GM21360 (cell line): ENCODE measurements around the gene SMIM10L2A.
"Not testable (repeated sequence)": the region's sequence is repeated elsewhere in the genome, so short reads cannot be mapped to it uniquely, and the experiment has no call there.

ENCODE experiments used
- ATAC-seq: cut with Tn5 transposase; IDR thresholded peaks from one replicate; pipeline ENCODE4 v1.9.1; 2021; ENCODE audit warnings: mild to moderate bottlenecking, moderate library complexity; ENCODE audit not compliant: unreplicated experiment

Gene SMIM10L2A

DNA sequence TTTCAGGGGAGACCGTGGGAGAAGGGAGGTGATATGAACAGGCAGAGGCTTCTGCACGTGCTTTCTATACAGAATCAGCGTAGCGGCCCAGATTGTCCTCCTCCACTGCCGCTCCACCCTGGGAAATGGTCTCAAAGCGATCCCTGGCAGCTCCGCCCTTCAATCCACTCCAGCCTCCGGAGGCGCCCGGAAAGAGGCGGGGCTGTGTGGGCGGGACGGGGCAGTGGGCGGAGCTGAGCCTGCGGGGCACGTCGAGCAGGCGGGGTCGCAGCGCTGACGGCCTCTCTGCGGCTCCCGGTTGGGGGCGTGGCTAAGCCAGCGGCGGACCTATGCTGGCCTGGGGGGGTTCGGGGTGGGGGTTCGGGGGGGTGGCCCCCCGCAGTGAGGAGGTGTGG lies 210 bp upstream of the SMIM10L2A start:
- ATAC-seq: peak; percentile 80

DNA sequence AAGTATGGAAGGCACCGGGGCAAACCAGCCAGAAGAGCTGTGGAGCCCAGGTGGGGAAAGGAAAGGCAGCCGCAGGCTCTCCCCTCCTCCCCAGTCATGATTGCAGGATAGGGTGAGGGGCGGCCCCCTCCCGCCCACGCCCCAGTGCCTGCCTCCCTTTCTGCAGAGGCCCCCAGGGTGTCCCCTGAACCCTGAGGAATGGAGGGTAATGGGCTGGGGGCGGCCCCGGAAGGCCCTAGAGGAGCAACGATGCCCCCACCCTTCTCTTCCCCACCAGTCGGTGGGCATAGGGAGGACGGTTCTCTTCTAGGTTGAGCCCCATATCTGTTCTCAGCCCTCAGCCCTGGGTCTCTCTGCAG lies 1.0 kb downstream of the SMIM10L2A start:
- ATAC-seq: not testable (repeated sequence)

- ATAC-seq: not testable (repeated sequence)
Observed at GRCh38 chrX:135423173-135423864, 1.6 kb downstream of the SMIM10L2A start.

DNA sequence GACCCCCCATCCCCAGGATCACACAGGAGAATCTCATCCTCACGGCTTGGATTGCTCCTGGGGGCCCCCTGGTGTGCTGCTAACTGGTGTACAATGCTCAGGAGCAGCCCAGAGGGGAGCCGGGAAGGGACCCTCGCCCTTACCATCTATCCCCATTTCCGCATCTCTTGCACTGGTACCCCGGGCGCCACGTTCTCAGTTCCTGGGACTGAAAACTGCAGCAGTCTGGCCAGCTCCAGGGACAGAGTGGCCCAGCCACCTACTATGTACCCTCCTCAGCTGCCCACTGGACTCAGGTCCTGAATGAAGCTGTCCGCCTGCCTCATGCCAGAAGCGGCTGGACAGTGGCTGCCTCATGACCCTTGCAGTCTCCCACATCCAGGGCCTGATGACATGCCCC lies 2.7 kb downstream of the SMIM10L2A start:
- no peak for ATAC-seq

DNA sequence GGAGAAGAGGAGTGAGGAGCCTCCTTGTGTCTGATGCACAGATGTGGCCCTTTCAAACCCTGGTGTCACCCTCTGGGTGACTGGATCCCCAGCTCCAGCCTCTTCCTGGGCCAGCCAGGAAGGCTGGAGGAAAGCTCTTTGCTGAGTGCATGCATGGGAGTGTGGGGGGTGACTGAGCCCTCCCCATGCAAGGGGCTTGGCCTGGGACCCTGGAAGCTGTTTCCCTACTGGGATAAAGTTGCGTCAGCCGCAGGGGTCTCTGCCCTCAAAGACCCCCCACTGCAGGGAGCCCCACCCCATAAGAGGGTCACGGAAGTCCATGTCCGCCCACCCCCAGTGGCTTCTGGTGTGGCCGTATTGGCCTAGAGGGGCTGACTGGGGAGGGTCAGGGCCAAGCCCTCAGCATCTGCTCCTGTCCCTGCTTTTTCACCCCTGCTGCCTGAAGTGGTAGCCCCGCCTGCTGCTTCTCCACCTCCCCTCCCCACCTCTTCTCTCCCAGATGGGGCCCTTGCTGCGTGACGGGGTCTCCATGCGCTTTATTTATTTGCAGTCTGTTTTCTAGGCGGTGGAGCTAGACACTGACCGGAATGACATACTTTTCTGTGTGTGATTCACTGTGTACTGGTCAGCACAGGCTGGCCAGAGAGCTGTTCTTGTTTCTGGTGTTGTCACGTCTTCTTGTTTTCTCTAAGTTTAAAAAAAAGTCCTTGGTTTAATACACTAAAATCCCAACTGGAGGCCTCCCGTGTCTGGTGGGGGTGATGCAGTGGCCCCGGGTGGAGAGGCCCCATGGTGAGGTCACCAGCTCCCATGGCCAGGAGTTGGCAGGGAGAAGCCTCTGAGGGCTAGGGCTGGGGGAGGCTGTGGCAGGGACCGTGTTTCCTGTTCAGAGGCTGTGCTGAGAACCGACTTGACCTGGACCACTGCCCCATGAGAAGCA lies 3.6 kb downstream of the SMIM10L2A start:
- ATAC-seq: no peak

DNA sequence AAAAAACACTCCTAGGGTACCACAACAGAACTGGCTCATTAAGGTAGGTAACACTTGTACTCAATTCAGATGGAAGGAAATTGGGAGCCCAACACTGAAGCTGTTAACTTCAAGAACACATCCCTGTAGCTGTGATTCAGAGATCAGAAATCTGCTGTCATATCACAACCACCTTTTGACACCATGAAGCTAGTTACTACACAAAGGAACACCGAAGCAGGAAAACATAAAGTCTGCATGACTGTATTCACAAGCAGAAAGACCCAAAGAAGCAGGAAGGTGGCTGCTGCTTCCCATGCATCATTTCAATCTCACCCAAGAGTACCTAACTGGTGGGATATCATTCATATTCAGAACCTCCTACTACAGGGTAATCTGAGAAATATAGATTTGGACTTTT lies 7.7 kb downstream of the SMIM10L2A start:
- no peak for ATAC-seq

DNA sequence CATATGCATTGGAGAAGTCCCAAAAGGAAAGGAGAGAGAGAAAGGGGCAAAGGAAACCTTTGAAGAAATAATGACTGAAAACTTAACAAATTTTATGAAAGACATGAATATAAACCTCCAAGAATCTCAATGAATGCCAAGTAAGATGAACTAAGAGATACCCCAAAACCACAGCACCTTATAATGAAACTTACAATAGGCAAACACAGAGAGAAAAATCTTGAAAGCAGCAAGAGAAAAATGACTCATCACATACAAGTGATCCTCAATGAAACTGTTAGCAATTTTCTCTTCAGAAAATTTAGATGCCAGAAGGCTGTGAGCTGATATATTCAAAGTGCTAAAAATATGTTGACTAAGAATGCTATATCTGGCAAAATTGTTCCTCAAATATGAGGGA lies 10.1 kb downstream of the SMIM10L2A start:
- ATAC-seq: no peak

- no peak for ATAC-seq
Observed at GRCh38 chrX:135432453-135432852, 10.7 kb downstream of the SMIM10L2A start.

DNA sequence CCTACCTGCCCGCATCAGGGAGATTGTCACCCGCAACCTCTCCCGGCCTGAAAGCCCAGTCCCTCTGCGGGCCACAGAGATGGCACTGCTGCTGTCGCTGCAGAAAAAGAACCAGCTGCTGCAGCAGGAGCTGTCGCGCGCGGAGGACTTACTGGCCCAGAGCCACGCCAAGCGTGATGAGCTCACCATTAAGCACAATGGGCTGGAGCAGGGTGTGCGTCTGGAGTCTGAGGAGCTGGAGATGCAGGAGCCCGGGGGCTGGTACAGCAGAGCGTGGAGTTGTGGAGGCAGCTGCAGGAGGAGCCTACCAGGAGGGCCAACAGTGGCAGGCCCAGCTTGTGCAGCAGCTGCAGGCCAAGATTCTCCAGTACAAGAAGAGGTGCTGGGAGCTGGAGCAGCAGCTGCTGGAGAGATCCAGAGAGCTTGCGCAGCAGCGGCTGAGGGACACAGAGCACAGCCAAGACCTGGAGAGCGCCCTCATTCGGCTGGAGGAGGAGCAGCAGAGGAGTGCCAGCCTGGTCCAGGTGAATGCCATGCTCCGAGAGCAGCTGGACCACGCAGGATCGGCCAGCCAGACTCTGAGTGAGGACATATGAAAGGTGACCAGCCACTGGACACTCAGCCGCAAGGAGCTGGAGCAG lies 11.3 kb downstream of the SMIM10L2A start:
- no peak for ATAC-seq

GRCh38 chrX:135433531-135434257 lies 11.9 kb downstream of the SMIM10L2A start:
- ATAC-seq: no peak

DNA sequence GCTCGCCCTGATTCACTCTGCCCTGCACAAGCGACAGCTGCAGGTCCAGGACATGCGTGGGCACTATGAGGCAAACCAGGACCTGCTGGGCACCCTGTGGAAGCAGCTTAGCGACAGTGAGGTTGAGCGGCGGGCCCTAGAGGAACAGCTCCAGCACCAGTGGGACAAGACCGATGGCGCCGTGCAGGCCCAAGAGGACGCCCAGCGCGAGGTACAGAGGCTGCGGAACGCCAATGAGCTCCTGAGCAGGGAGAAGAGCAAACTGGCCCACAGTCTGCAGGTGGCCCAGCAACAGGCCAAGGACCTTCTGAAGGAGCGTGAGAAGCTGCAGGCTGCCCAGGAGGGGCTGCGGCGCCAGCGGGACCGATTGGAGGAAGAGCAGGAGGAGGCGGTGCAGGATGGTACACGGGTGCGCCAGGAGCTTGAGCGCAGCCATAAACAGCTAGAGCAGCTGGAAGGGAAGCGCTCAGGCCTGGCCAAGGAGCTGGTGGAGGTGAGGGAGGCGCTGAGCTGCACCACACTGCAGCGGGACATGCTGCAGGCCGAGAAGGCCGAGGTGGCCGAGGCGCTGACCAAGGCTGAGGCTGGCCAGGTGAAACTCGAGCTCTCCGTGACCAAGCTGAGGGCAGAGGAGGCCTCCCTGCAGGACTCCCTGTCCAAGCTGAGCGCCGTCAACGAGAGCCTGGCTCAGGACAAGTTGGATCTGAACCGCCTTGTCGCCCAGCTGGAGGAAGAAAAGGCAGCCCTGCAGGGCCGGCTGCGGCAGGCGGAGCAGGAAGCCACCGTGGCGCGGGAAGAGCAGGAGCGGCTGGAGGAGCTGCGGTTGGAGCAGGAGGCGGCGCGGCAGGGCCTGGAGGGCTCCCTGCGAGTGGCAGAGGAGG lies 12.8 kb downstream of the SMIM10L2A start:
- no peak for ATAC-seq

GRCh38 chrX:135435139-135435922 lies 13.6 kb downstream of the SMIM10L2A start:
- no peak for ATAC-seq

DNA sequence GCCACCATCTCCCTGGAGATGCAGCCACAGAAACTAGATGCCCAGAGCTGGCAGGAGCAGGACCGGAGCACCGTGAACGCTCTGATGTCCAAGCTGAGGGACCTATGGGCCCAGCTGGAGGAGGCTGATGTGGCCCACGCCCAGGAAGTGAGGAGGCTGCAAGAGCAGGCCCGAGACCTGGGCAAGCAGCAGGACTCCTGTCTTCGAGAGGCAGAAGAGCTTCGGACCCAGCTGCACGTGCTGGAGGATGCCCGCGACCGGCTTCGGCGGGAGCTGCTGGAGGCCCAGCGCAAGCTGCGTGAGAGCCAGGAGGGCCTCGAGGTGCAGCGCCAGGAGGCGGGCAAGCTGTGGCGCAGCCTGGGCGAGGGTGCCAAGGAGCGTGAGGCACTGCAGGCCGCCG lies 14.2 kb downstream of the SMIM10L2A start:
- no peak for ATAC-seq

DNA sequence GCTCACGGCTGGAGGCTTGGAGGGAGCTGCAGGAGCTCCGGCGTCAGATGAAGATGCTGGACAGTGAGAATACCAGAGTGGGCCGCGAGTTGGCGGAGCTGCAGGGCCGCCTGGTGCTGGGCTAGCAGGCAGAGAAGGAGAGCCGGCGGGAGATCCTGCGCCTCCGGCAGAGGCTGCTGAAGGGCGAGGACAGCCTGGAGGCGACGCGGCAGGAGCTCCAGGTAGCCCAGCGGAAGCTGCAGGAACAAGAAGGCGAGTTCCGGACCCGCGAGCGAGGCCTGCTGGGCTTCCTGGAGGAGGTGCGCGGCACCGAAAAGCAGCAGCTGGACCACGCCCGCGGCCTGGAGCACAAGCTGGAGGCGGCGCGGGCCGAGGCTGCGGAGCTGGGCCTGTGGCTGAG lies 14.7 kb downstream of the SMIM10L2A start:
- no peak for ATAC-seq

- no peak for ATAC-seq
Observed at GRCh38 chrX:135436966-135437866, 15.5 kb downstream of the SMIM10L2A start.

DNA sequence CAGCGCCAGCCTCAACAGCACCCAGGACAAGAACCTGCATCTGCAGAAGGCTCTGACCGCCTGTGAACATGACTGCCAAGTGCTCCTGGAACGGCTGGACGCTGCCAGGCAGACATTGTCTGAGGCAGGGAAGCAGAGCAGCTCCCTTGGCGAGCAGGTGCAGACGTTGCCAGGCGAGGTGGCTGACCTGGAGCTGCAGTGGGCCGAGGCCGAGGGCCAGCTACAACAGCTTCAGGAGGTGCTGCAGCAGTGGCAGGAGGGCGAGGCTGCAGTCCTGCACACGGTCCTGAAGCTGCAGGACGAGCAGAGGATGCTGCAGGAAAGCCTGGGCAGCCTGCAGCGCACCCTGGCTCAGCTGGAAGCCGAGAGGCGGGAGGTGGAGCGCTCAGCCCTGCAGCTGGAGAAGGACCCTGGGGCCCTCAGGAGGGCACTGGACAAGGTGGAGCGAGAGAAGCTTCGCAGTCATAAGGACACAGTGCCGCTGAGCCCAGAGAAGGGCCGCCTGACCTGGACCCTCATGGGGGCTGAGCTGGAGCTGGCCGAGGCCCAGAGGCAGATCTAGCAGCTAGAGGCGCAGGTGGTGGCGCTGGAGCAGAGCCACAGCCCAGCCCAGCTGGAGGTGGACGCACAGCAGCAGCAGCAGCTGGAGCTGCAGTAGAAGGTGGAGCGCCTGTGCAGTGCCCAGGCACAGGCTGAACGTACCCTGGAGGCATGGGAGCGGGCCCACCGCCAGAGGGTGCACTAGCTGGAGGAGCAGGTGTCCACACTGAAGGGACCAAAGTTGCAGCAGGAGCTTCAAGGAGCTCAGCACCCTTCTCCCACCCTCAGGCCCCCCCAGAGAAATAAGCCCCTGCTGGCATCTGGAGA lies 16.4 kb downstream of the SMIM10L2A start:
- no peak for ATAC-seq

DNA sequence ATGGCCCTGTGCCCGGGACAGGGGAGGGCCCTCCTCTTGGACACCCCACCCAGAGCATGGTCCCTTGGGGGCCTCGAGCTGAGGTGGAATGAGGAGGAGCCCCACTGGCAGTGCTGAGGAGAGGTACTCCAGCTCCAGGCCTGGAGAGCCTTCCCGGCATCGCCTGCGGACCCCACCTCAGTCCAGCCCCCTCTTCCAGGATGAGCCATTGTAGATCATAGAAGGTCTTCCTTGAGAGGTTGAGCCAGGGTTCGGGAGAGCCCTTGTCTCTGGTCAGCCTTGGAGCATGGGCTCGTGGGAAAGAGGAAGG lies 16.9 kb downstream of the SMIM10L2A start:
- ATAC-seq: no peak
